Activated CD4-positive, CD25-positive, alpha-beta regulatory T cell treated with anti-CD3 and anti-CD28 coated beads, Interleukin-2, amount 50 U/mL, for 72 hours (primary cell): Measurements from ENCODE around the gene MXI1.
"Not testable (repeated sequence)": the region's sequence is repeated elsewhere in the genome, so short reads cannot be mapped to it uniquely, and the experiment has no call there.

ENCODE experiments used
- DNase-seq: peaks from one replicate; pipeline ENCODE4 v3.0.0; 2021

Gene MXI1

DNA sequence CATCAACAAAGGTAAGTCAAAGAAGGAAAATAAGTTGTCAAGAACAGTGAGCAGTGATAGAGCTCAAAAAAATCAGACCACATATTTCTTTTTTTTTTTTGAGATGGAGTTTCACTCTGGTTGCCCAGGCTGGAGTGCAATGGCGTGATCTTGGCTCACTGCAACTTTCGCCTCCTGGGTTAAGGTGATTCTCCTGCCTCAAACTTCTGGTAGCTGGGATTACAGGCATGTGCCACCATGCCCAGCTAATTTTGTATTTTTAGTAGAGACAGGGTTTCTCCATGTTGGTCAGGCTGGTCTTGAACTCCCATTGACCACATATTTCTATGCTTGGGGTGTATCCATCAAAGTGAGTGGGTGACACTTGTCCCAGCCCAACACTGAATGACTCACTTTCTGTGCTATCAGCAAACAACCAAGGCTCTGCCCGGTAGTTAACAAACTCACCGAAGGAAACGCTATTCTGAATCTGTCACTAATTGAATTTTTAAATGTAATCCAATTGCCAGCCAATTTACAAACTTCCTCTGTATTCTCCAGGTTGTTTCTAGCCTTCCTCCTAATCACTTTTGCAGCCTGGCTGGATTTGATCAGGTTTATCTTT, 116.9 kb downstream of the MXI1 start:
- no peak for DNase-seq

- DNase-seq, result no peak
These were observed 117.4 kb downstream of the MXI1 start for GRCh38 chr10:110324805-110325280.

- no peak for DNase-seq
These were observed 119.1 kb downstream of the MXI1 start for GRCh38 chr10:110326351-110327032.

GRCh38 chr10:110327262-110327914, 120.0 kb downstream of the MXI1 start:
- no peak for DNase-seq

GRCh38 chr10:110330675-110331074, 123.3 kb downstream of the MXI1 start:
- no peak for DNase-seq

DNA sequence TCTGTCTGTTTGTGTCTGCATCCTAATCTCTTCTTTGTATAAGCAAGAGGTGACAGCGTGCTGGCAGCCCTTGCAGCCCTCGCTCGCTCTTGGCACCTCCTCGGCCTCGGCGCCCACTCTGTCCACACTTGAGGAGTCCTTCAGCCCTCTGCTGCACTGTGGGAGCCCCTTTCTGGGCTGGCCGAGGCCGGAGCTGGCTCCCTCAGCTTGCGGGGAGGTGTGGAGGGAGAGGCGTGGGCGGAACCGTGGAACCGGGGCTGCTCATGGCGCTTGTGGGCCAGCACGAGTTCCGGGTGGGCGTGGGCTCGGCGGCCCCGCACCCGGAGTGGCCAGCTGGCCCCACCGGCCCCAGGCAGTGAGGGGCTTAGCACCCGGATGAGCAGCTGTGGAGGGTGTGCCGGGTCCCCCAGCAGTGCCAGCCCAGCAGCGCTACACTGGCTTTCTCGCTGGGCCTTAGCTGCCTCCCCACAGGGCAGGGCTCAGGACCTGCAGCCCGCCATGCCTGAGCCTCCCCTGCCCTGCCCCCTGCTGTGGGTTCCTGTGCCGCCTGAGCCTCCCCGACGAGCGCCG, 123.9 kb downstream of the MXI1 start:
- not testable (repeated sequence) for DNase-seq

GRCh38 chr10:110334061-110334656, 126.8 kb downstream of the MXI1 start:
- DNase-seq, result no peak

DNA sequence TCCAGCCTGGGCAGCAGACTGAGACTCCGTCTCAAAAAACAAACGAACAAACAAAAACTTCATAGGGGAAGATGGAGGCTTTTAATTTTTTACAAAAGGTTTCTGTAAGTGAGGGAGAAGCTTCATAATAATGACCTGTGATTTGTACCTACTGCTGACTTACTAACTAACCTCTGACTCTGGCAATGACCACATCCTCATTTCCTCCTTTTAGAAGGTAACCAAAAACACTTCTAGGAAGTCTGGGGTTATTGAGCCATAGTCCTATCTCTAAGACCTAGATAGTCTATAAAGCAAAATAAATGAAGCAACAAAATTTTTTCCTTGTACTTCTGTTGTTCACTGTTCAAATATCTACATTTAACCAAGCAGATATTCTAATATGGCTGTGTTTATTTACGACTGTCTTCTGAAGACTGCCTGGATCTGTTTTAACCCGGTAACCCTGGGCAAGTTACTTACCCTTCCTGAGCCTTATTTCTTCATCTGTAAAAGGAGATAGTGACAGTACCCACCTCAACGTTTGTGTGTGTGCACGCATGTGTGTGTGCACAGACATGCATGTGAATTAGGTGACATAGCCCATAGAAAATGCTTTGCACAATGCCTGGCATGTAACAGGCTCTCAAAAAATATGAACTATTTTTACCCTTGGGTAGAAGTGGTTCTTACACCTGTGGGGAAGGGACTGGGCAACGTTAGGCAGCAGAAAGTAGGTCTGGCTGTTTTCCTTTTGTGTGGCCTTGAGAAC, 128.1 kb downstream of the MXI1 start:
- no peak for DNase-seq

DNA sequence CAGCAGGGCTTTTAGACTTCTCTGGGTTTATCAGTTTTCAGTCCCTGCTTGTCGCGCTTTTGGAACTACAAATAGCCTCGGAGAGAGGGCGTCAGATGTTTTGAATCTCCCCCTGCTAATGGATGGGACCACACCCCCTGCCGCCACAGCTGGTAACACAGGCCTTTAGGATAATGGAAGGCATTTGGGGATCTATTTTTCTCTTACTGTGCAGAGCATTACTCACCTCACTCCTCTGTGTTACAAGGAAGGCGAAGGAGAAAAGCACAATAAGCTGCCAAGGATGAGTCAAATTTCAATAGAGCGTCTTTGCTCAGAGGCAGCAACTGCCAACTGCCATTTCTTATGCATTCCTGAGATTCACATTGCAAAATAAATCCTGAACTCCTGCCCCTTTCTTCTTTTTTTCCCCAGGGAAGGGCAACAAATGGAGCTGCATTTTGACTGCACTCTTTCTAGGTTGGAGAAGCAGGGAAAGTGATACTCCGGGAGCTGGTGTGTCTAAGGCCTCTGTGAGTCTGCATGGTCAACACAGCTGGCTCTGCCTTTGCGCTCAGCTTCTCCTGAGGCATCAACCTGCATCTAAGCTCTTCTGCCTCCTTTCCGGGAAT, 128.8 kb downstream of the MXI1 start:
- DNase-seq, result no peak
